Activated CD4-positive, alpha-beta T cell treated with anti-CD3 and anti-CD28 coated beads, Interleukin-2, amount 10 ng/mL, durations not matched to agents 7 days and 5 days (primary cell): ENCODE measurements around the gene ZSWIM5. TPM values are rescaled to one million over a fixed set of nuclear protein-coding genes. Genes with fewer than 3 reads are reported as not detected.
"Not testable (repeated sequence)": the region's sequence is repeated elsewhere in the genome, so short reads cannot be mapped to it uniquely, and the experiment has no call there.

Experiments
- CTCF ChIA-PET: fragments of 350-600 bp; sonication (Branson Sonifier 250); formaldehyde crosslinking; loops from one replicate; lab custom pipeline; 2021; ENCODE audit warnings: antibody characterized with exemption; lab: Charles Lee
- POLR2A ChIA-PET: fragments of 350-600 bp; sonication (Branson Sonifier 250); formaldehyde crosslinking; loops from one replicate; lab custom pipeline; 2021; ENCODE audit warnings: antibody characterized with exemption; lab: Charles Lee
- DNase-seq: peaks from one replicate; pipeline ENCODE4 v3.0.0-alpha.2; 2020
- H3K27ac Mint-ChIP-seq: one replicate; pipeline ENCODE4 v1.8.0; 2021; ENCODE audit warnings: mild to moderate bottlenecking, moderate library complexity, mixed read lengths
- H3K27me3 Mint-ChIP-seq: one replicate; pipeline ENCODE4 v1.8.0; 2021; ENCODE audit warnings: mixed read lengths
- H3K36me3 Mint-ChIP-seq: one replicate; pipeline ENCODE4 v1.8.0; 2021; ENCODE audit warnings: low read depth, mixed read lengths
- H3K4me1 Mint-ChIP-seq: one replicate; pipeline ENCODE4 v1.8.0; 2021; ENCODE audit warnings: mixed read lengths
- H3K4me3 Mint-ChIP-seq: one replicate; pipeline ENCODE4 v1.8.0; 2021; ENCODE audit warnings: mild to moderate bottlenecking, moderate library complexity, mixed read lengths
- H3K9me3 Mint-ChIP-seq: one replicate; pipeline ENCODE4 v1.8.0; 2021; ENCODE audit warnings: mixed read lengths
- total RNA-seq, 2 experiments: library from RNA; stranded (reverse); gene quantifications; one replicate each; pipeline ENCODE4 v1.2.3, GENCODE V29; 2021

ZSWIM5 gene
- total RNA-seq, 2 experiments from 2014 or later, result 0.46 to 0.62 TPM

DNA sequence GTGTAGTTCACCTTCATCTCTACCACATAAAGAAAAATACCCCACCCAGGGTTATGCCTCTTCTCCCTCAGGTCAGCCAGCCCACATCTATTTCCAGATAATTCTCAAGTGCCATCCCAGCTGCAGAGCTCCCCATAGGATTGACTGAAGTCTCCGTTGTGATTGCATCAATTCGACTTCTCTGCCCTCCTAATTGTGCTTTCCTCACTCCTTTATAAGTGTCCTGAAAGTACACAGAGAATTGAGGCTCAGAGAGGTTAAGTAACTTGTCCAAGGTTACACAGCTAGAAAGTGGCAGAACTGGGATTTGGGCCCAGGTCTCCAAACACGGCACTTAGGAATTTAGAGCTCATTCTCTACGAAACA, 15.0 kb downstream of the ZSWIM5 start:
- Mint-ChIP-seq H3K4me1 (no peaks in the 10 kb centered on the region), H3K4me3 (no peak overlapping the region), H3K27ac (no peak overlapping the region), H3K9me3 (no peaks in the 10 kb centered on the region), H3K27me3 (peaks cover 4% of the 10 kb centered on the region), H3K36me3 (no peaks in the 10 kb centered on the region)
- CTCF ChIA-PET, result no interaction called here
- DNase-seq, result no peak
- POLR2A ChIA-PET, result no interaction called here

DNA sequence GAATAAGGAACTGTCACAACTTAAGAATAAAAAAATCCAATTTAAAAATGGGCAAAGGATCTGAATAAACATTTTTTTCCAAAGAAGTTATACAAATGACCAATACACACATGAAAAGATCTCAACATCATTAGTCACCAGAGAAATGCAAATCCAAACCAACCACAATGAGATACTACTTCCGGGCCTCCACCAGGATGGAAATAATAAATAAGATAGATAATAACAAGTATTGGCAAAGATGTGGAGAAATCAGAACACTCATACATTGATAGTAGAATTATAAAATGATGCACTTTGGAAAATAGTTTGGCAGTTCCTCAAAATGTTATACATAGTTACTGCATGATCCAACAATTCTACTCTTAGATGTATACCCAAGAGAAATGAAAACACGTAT, 18.7 kb downstream of the ZSWIM5 start:
- no peak for DNase-seq
- no peaks in the 10 kb centered on the region for H3K4me1 Mint-ChIP-seq
- H3K36me3 Mint-ChIP-seq, result no peaks in the 10 kb centered on the region
- no peak overlapping the region for H3K27ac Mint-ChIP-seq
- H3K9me3 Mint-ChIP-seq, result no peaks in the 10 kb centered on the region
- H3K27me3 Mint-ChIP-seq, result peaks cover 5% of the 10 kb centered on the region
- H3K4me3 Mint-ChIP-seq, result no peak overlapping the region
- CTCF ChIA-PET, result interaction anchor here (0.6 kb wide), 1 partner anchor 447 kb away, joined by 3 read pairs; no protein-coding TSS in a partner anchor
- POLR2A ChIA-PET, result no interaction called here

- CTCF ChIA-PET, H3K4me3 Mint-ChIP-seq, H3K27me3 Mint-ChIP-seq, H3K27ac Mint-ChIP-seq, H3K36me3 Mint-ChIP-seq, POLR2A ChIA-PET, H3K9me3 Mint-ChIP-seq, H3K4me1 Mint-ChIP-seq, DNase-seq: not testable (repeated sequence)
Measured at GRCh38 chr1:45179918-45180519, 26.4 kb downstream of the ZSWIM5 start.

DNA sequence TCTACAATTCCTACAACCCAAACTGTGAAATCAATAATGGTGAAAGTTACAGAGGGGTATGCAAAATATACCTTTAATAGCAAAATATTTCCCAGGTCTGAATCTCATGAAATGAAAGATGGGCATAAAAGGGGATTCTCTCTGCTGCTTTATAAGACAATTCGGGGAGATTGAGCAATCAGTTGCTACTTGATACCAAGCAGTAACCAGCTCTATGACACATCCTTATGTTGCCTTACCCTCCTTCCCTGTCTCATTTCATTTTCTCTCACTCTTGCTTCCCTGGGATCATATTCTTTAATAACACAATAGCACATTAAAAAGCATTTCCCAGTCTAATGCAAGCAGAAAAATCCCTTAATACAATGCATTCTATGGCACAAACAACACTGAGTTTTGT, 29.0 kb downstream of the ZSWIM5 start:
- CTCF ChIA-PET, result no interaction called here
- POLR2A ChIA-PET, result no interaction called here
- DNase-seq, result no peak
- H3K9me3 Mint-ChIP-seq, result peaks cover 5% of the 10 kb centered on the region
- H3K4me1 Mint-ChIP-seq, result no peaks in the 10 kb centered on the region
- no peaks in the 10 kb centered on the region for H3K36me3 Mint-ChIP-seq
- H3K4me3 Mint-ChIP-seq, result no peak overlapping the region
- no peaks in the 10 kb centered on the region for H3K27me3 Mint-ChIP-seq
- H3K27ac Mint-ChIP-seq, result no peak overlapping the region

DNA sequence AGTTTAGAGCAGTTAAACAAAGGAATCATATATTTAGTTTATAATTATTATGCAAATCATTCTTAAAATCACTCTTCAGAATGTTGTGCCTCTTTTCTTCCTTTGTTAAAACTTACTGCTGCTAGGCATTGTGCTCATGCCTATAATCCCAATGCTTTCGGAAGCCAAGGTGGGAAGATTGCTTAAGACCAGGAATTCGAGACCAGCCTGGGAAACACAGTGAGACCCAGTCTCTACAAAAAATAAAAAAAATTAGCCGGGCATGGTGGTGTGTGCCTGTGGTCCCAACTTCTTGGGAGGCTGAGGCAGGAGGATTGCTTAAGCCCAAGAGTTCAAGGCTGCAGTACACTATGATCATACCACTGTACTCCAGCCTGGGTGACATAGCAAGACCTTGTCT, 33.6 kb downstream of the ZSWIM5 start:
- CTCF ChIA-PET, result no interaction called here
- no peak for DNase-seq
- Mint-ChIP-seq H3K27me3 (no peaks in the 10 kb centered on the region), H3K36me3 (no peaks in the 10 kb centered on the region), H3K4me3 (no peak overlapping the region), H3K27ac (no peak overlapping the region), H3K4me1 (no peaks in the 10 kb centered on the region), H3K9me3 (no peaks in the 10 kb centered on the region)
- POLR2A ChIA-PET, result no interaction called here

- no peak overlapping the region for H3K4me3 Mint-ChIP-seq
- POLR2A ChIA-PET, result no interaction called here
- H3K27me3 Mint-ChIP-seq, result no peaks in the 10 kb centered on the region
- H3K27ac Mint-ChIP-seq, result no peak overlapping the region
- no peak for DNase-seq
- CTCF ChIA-PET, result interaction anchor here (0.6 kb wide), 1 partner anchor 30 kb away, joined by 3 read pairs; no protein-coding TSS in a partner anchor
- no peaks in the 10 kb centered on the region for H3K4me1 Mint-ChIP-seq
- no peaks in the 10 kb centered on the region for H3K9me3 Mint-ChIP-seq
- H3K36me3 Mint-ChIP-seq, result no peaks in the 10 kb centered on the region
Measured at GRCh38 chr1:45172005-45172404, 34.4 kb downstream of the ZSWIM5 start.

DNA sequence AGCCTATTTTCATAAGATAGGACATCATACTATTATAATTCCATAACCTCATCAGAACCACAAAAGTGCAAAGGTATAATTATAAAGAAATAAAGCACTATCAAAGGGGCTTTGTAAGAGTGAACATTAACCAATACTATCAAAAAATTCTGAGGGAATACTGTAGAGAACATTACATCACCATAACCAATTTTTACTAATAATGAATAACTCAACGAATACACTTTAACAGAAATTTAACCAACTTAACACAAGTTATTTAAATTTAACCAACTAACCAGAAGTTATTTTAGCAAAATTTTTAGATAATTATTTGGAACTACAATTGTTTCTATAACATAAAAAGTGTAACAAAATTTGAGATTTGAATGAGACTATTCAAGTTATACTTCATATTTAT, 34.8 kb downstream of the ZSWIM5 start:
- DNase-seq, result no peak
- no peaks in the 10 kb centered on the region for H3K4me1 Mint-ChIP-seq
- H3K9me3 Mint-ChIP-seq, result no peaks in the 10 kb centered on the region
- no peaks in the 10 kb centered on the region for H3K27me3 Mint-ChIP-seq
- no peak overlapping the region for H3K4me3 Mint-ChIP-seq
- H3K36me3 Mint-ChIP-seq, result no peaks in the 10 kb centered on the region
- H3K27ac Mint-ChIP-seq, result no peak overlapping the region
- ChIA-PET CTCF (no interaction called here), POLR2A (no interaction called here)

DNA sequence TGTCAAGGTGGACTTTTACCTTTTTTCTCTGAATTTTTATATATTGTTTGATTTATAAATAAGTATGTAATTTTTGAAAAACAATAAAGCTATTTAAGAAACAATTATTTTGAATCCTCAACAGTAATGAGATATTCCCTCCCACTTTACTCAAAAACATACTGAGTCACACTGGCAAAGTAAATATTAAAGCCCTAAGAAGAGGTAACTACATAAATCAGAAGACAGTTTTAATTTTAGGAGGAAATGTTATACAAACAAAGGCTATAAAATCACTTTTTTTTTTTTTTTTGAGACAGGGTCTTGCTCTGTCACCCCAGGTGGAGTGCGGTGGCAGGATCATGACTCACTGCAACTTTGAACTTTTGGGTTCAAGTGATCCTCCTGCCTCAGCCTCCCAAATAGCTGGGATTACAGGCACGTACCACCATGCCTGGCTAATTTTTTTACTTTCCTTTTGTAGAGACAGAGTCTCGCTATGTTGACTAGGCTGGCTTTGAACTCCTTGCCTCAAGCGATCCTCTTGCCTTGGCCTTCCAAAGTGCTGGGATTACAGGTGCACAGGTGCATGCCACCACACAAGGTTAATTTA, 36.2 kb downstream of the ZSWIM5 start:
- Mint-ChIP-seq H3K27me3 (no peaks in the 10 kb centered on the region), H3K9me3 (no peaks in the 10 kb centered on the region), H3K4me1 (no peaks in the 10 kb centered on the region), H3K36me3 (no peaks in the 10 kb centered on the region), H3K27ac (no peak overlapping the region), H3K4me3 (no peak overlapping the region)
- DNase-seq, result no peak
- POLR2A ChIA-PET, result no interaction called here
- CTCF ChIA-PET, result interaction anchor here (1.2 kb wide), 1 partner anchor 29 kb away, joined by 3 read pairs; no protein-coding TSS in a partner anchor

DNA sequence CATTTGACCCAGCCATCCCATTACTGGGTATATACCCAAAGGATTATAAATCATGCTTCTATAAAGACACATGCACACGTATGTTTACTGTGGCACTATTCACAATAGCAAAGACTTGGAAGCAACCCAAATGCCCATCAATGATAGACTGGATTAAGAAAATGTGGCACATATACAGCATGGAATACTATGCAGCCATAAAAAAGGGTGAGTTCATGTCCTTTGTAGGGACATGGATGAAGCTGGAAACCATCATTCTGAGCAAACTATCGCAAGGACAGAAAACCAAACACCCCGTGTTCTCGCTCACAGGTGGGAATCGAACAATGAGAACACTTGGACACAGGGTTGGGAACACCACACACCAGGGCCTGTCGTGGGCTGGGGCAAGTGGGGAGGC, 38.5 kb downstream of the ZSWIM5 start:
- H3K27me3 Mint-ChIP-seq, DNase-seq, H3K36me3 Mint-ChIP-seq, POLR2A ChIA-PET, CTCF ChIA-PET, H3K4me3 Mint-ChIP-seq, H3K27ac Mint-ChIP-seq, H3K4me1 Mint-ChIP-seq: not testable (repeated sequence)
- peaks cover 11% of the 10 kb centered on the region for H3K9me3 Mint-ChIP-seq

DNA sequence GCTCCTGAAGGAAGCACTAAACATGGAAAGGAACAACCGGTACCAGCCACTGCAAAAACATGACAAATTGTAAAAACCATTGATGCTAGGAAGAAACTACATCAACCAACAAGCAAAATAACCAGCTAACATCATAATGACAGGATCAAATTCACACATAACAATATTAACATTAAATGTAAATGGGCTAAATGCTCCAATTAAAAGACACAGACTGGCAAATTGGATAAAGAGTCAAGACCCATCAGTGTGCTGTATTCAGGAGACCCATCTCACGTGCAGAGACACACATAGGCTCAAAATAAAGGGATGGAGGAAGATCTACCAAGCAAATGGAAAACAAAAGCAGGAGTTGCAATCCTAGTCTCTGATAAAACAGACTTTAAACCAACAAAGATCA, 42.1 kb downstream of the ZSWIM5 start:
- H3K4me1 Mint-ChIP-seq, H3K27ac Mint-ChIP-seq, CTCF ChIA-PET: not testable (repeated sequence)

DNA sequence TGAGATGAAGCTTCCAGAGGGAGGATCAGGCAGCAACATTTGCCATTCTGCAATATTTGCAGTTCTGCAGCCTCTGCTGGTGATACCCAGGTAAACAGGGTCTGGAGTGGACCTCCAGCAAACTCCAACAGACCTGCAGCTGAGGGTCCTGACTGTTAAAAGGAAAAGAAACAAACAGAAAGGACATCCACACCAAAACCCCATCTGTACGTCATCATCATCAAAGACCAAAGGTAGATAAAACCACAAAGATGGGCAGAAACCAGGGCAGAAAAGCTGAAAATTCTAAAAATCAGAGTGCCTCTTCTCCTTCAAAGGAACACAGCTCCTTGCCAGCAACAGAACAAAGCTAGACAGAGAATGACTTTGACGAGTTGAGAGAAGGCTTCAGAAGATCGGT, 43.3 kb downstream of the ZSWIM5 start:
- H3K36me3 Mint-ChIP-seq, result not testable (repeated sequence)

More for the DNA sequence above, 42.1 kb downstream of the ZSWIM5 start:
- DNase-seq, H3K4me3 Mint-ChIP-seq, H3K27me3 Mint-ChIP-seq, H3K36me3 Mint-ChIP-seq, POLR2A ChIA-PET: not testable (repeated sequence)
- H3K9me3 Mint-ChIP-seq, result peaks cover 11% of the 10 kb centered on the region

DNA sequence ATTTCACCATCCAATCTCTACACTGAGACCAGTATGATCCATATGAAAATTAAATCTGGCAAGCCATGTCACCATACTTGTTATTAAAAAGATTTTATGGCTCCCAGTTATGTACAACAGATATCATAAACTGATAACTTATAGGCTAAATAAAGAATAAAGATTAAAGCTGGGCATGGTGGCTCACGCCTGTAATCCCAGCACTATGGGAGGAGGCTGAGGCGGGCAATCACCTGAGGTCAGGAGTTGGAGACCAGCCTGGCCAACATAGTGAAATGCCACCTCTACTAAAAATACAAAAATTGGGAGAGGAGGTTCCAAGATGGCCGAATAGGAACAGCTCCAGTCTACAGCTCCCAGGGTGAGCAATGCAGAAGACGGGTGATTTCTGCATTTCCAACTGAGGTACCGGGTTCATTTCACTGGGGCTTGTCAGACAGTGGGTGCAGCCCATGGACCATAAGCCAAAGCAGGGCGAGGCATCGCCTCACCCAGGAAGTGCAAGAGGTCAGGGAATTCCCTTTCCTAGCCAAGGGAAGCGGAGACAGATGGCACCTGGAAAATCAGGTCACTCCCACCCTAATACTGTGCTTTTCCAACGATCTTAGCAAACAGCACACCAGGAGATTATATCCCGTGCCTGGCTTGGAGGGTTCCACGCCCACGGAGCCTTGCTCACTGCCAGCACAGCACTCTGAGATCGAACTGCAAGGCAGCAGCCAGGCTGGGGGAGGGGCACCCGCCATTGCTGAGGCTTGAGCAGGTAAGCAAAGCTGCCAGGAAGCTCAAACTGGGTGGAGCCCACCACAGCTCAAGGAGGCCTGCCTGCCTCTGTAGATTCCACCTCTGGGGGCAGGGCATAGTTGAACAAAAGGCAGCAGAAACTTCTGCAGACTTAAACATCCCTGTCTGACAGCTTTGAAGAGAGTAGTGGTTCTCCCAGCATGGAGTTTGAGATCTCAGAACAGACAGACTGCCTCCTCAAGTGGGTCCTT, 44.1 kb downstream of the ZSWIM5 start:
- H3K36me3 Mint-ChIP-seq, H3K27ac Mint-ChIP-seq, H3K4me3 Mint-ChIP-seq, DNase-seq, H3K27me3 Mint-ChIP-seq, H3K4me1 Mint-ChIP-seq, POLR2A ChIA-PET: not testable (repeated sequence)
- CTCF ChIA-PET, result interaction anchor here (0.6 kb wide), 1 partner anchor 41 kb away, joined by 3 read pairs; no protein-coding TSS in a partner anchor
- peaks cover 11% of the 10 kb centered on the region for H3K9me3 Mint-ChIP-seq

More for the DNA sequence above, 43.3 kb downstream of the ZSWIM5 start:
- DNase-seq, POLR2A ChIA-PET, H3K4me1 Mint-ChIP-seq, H3K27ac Mint-ChIP-seq, H3K27me3 Mint-ChIP-seq, H3K4me3 Mint-ChIP-seq: not testable (repeated sequence)
- CTCF ChIA-PET, result interaction anchor here (0.6 kb wide), 1 partner anchor 40 kb away, joined by 3 read pairs; no protein-coding TSS in a partner anchor
- H3K9me3 Mint-ChIP-seq, result peaks cover 11% of the 10 kb centered on the region

DNA sequence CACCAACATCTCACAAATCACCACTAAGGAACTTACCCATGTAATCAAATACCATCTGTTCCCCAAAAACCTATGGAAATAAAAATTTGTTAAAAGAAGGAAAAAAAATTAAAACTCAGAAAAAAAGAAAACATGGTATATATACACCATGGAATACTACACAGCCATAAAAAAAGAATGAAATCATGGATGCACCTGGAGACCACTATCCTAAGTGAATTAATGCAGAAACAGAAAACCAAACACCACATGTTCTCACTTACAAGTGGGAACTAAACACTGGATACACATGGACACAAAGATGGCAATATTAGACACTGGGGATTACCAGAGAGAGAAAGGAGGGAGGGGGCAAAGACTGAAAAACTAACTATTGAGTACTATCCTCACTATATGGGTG, 50.4 kb downstream of the ZSWIM5 start:
- Mint-ChIP-seq H3K36me3 (no peaks in the 10 kb centered on the region), H3K27me3 (peaks cover 2% of the 10 kb centered on the region), H3K4me1 (no peaks in the 10 kb centered on the region)

More for the DNA sequence above, 50.4 kb downstream of the ZSWIM5 start:
- no peak for DNase-seq
- no peaks in the 10 kb centered on the region for H3K9me3 Mint-ChIP-seq
- no peak overlapping the region for H3K27ac Mint-ChIP-seq
- ChIA-PET CTCF (no interaction called here), POLR2A (no interaction called here)
- H3K4me3 Mint-ChIP-seq, result no peak overlapping the region
